GM10847 (cell line): ENCODE results near the gene HOXC13.

Source experiments
- POLR2A ChIP-seq: IDR thresholded peaks from 2 replicates; pipeline ENCODE4 v1.6.1; 2011; ENCODE audit not compliant: insufficient read length; ENCODE audit errors: extremely low read depth

The HOXC13 gene, protein sequence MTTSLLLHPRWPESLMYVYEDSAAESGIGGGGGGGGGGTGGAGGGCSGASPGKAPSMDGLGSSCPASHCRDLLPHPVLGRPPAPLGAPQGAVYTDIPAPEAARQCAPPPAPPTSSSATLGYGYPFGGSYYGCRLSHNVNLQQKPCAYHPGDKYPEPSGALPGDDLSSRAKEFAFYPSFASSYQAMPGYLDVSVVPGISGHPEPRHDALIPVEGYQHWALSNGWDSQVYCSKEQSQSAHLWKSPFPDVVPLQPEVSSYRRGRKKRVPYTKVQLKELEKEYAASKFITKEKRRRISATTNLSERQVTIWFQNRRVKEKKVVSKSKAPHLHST

GRCh38 chr12:53938326-53939140, at the start of gene HOXC13:
HOXC13 (plus strand) TSS chr12:53938831; CDS start chr12:53938907, 76 bp downstream.
- no peak for TF ChIP-seq POLR2A

- TF ChIP-seq POLR2A: no peak
These were observed 48.5 kb upstream of the HOXC13 start for GRCh38 chr12:53890081-53890480.

- TF ChIP-seq POLR2A: no peak
These were observed 45.8 kb upstream of the HOXC13 start for GRCh38 chr12:53892762-53893395.

DNA sequence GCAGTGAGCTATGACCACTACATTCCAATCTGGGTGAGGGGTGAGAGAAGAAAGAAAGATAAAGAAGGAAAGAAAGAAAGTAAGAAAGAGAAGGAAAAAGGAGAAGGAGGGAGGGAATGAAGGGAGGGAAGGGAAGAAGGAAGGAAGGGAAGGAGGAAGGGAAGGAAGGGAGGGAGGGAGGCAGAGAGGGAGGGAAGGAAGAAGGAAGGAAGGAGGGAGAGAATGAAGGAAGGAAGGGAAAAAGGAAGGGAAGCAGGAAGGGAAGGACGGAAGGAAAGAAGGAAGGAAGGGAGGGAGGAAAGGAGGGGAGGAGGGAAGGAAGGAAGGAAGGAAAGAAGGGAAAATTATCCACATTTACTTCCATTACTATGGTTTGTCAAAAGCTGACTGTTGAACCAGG, 39.4 kb upstream of the HOXC13 start:
- no peak for TF ChIP-seq POLR2A

DNA sequence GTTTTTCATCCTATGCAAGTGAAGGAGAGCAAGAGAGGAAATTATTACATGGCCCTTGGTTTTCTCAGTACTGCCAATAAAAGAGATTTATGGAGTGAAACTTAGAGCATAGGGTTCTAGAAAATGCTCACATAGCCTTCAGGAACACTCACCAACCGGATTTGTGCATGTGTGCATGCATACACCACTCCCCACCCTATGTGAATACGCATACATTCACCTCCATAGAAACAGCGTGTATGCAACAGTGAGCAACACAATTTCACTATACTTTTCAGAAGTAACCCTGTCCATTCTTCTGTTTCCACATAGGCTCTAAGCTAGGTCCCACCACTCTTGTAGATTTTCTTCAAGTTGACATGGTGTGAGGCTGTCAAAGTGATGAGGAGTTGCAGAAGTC, 31.5 kb upstream of the HOXC13 start:
- TF ChIP-seq POLR2A: no peak

GRCh38 chr12:53916788-53917655, 21.6 kb upstream of the HOXC13 start:
- no peak for TF ChIP-seq POLR2A

- no peak for TF ChIP-seq POLR2A
These were observed 13.9 kb upstream of the HOXC13 start for GRCh38 chr12:53924521-53925405.

DNA sequence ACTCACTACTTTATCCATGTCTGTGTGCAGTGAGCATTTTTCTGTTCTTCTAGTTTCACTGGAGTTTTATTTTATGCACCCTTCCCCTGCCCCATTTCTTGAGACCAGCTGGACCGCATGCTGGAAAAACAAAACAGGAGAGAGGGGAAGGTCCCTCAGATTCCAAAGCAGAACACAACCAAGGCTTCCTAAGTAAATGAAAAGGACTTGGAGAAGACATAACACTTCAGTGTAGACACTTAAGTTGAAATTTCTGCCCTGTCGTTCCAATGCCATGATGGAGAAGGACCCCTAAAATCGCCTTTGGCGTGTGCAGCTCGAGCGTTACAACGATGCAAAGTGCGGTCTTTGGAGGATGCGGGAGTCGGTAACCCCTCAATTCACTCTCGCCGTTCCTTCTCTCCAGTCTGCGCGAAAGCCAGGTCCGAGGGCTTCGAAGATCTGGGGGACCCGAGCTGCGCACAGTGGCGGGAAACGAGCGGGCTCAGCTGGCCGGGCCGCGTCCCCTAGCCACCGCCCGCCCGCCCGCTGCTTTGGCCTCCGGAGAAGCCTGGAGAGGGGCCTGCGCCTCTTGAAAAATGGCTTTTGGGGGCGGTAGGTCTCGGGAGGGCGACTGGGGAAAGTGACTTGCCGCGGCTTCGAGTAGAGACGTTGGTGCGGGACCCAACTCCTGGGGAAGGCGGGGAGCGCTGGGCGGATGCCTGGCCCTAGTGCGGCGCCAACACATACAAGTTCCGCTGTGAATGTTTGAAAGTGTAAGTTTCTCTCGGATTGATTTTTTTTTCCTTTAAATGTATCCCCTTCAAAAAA, 11.2 kb upstream of the HOXC13 start:
- no peak for TF ChIP-seq POLR2A

DNA sequence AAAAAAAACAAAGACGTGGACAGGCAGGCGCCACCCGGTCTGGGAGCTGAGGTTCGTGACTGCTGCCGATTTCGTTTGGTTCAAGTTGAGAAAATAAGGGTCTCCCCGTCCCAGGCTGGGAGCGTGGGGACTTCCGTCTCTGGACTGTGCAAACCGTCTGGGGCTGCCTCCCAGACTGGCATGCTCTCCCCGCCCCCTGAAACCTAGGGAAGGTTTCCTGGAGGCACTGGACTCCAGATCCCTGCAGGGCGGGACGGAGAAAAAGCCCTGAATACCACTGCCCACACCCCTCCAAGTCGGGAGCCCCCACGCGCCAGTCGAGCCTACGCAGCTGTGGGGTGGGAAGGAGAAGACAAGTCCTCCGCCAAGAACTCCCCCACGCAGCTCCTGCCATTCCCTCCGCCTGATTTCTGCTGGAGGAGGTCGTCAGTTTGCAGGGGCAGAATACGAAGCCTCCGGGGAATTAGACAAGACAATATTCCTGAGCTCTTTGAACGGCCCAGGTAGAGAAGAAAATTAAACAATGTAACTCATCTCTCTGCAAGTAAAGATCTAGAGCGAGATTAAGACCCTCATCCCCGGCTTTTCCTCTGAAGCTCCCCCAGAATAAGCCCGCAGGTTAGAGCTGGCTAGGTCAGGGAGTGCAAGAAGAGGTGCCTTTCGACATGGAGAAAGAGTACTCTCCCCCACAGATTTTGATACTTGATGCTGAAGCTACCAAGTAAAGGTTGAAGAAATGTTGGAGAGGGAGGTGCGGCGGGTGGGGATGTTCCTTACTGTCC, 10.4 kb upstream of the HOXC13 start:
- TF ChIP-seq POLR2A: no peak

DNA sequence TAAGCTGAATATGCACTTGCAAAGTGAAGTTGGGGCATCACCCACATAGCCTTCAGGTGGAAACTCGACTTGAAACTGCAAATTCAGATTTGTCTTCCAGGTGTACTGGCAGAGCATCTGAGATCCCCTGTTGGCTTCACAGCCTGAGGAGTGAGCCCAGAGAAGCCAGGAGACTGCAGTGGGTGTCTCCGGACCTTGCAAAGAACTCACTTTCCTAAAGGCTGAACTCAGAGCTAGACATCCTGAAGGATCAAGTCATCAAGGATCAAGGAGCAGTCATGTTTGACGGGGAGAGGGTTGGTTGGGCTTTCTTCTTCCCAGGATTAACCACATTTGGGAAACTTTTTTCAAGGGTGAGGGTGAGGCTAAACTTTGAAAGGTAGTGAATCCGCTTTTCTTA, 9.1 kb upstream of the HOXC13 start:
- TF ChIP-seq POLR2A: no peak

GRCh38 chr12:53930591-53931255, 7.9 kb upstream of the HOXC13 start:
- TF ChIP-seq POLR2A: no peak
